ENCODE data around the gene OR2M5. TPM values are rescaled to one million over a fixed set of nuclear protein-coding genes. Genes with fewer than 3 reads are reported as not detected.

The OR2M5 gene
- total and polyA plus RNA-seq, 7 donors = not detected

DNA sequence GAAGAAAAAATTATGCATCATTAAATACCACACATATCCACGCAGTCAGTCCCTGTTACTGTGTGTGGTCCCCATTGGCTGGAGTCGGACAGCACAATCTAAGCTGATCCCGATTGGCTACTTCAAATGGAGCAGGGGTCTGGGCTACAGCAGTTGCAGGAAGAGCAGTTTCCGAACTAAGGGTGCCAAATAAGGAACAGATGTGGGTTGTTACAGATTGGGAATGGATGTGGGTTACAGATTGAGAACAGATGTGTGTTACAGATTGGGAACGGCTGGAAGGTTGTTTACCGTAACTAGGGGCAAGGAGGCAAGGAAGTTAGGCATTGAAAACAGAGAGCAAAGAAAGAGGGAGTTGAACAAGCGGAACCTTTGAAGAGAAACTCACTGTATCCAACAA, 30.1 kb upstream of the OR2M5 start:
- TF ChIP-seq, protein P1, sequence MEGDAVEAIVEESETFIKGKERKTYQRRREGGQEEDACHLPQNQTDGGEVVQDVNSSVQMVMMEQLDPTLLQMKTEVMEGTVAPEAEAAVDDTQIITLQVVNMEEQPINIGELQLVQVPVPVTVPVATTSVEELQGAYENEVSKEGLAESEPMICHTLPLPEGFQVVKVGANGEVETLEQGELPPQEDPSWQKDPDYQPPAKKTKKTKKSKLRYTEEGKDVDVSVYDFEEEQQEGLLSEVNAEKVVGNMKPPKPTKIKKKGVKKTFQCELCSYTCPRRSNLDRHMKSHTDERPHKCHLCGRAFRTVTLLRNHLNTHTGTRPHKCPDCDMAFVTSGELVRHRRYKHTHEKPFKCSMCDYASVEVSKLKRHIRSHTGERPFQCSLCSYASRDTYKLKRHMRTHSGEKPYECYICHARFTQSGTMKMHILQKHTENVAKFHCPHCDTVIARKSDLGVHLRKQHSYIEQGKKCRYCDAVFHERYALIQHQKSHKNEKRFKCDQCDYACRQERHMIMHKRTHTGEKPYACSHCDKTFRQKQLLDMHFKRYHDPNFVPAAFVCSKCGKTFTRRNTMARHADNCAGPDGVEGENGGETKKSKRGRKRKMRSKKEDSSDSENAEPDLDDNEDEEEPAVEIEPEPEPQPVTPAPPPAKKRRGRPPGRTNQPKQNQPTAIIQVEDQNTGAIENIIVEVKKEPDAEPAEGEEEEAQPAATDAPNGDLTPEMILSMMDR (IDR thresholded peaks at IDR 0.05) = no peak
- TF ChIP-seq POLR2A (IDR thresholded peaks at IDR 0.05) (no peak), EP300 (IDR thresholded peaks at IDR 0.05) (no peak), POLR2AphosphoS5 (IDR thresholded peaks at IDR 0.05) (no peak)
- Histone ChIP-seq H3K4me3 (no peak overlapping the region), H3K4me1 (no peaks in the 10 kb centered on the region), H3K36me3 (no peaks in the 10 kb centered on the region), H3K27ac (no peak overlapping the region), H3K27me3 (no peaks in the 10 kb centered on the region), H3K9me3 (peaks cover 7 to 18% (median 14%) of the 10 kb centered on the region in 4 donors)
- 85 to 86% methylated on average over 7 of the region's 7 CpGs for WGBS, 2 donors
- DNase-seq = no peak
- intact Hi-C loops (cut with DNase I) = no loop called here

DNA sequence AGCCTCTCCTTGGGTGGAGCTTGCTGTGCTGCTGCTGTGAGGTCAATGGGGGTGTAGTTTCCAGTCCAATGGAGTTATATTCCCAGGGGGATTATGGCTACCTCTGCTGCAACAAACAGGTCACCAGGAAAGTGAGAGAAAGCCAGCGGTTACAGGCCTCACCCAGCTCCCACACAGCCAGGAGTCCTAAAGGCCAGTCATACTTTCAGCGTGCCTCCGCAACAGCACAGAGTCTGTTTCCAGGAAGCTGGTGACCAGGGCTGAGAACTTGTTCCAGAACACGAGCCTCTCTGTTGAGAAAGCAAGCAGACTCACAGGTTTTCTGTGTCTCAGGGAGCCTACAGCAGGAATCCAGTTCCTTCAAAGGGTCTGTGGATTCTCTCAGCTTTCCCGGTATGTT, 17.3 kb upstream of the OR2M5 start:
- WGBS, 2 donors = 79 to 86% methylated on average over 5 of the region's 5 CpGs
- H3K4me3 ChIP-seq = no peak overlapping the region
- no peak for TF ChIP-seq POLR2AphosphoS5 (IDR thresholded peaks at IDR 0.05)
- no peak for TF ChIP-seq POLR2A (IDR thresholded peaks at IDR 0.05)
- TF ChIP-seq EP300 (IDR thresholded peaks at IDR 0.05) = no peak
- TF ChIP-seq, protein P1 (IDR thresholded peaks at IDR 0.05) = no peak
- no peaks in the 10 kb centered on the region for H3K9me3 ChIP-seq
- DNase-seq = no peak
- H3K27ac ChIP-seq = no peak overlapping the region
- no peaks in the 10 kb centered on the region for H3K4me1 ChIP-seq
- intact Hi-C loops (cut with DNase I) = no loop called here
- H3K27me3 ChIP-seq = no peaks in the 10 kb centered on the region
- H3K36me3 ChIP-seq = no peaks in the 10 kb centered on the region

DNA sequence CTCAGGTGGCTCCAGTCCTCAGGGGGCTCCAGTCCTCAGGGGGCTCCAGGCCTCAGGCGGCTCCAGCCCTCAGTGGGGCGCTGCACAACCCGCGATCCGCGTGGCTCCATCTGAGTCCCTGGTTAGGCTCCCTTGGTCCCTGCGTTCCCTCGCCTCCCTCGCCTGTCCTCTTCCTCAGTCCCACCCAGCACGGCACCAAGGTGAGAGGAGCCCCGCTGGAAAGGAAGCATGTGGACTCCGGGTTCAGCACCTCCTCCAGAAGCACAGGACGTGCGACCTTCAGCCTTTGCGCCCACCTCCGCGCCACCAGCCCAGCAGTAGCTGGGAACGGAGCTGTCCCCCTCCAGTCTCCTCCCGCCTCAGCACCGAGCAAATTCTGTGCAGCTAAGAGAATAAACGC, 8.1 kb upstream of the OR2M5 start:
- H3K4me3 ChIP-seq = no peak overlapping the region
- H3K27ac ChIP-seq = no peak overlapping the region
- TF ChIP-seq EP300 (IDR thresholded peaks at IDR 0.05) (no peak), POLR2A (IDR thresholded peaks at IDR 0.05) (no peak), POLR2AphosphoS5 (IDR thresholded peaks at IDR 0.05) (no peak)
- TF ChIP-seq, protein P1 (IDR thresholded peaks at IDR 0.05) = no peak
- H3K4me1 ChIP-seq = no peaks in the 10 kb centered on the region
- no peaks in the 10 kb centered on the region for H3K27me3 ChIP-seq
- 81 to 84% methylated on average over 21 of the region's 21 CpGs for WGBS, 2 donors
- intact Hi-C loops (cut with DNase I) = no loop called here
- DNase-seq = no peak
- no peaks in the 10 kb centered on the region for H3K36me3 ChIP-seq
- no peaks in the 10 kb centered on the region for H3K9me3 ChIP-seq

- intact Hi-C loops (cut with DNase I) = no loop called here
Measured at GRCh38 chr1:248140846-248141245, 4.1 kb upstream of the OR2M5 start.

More at GRCh38 chr1:248140846-248141245, 4.1 kb upstream of the OR2M5 start:
- Histone ChIP-seq H3K36me3 (no peaks in the 10 kb centered on the region), H3K27ac (no peak overlapping the region), H3K27me3 (no peaks in the 10 kb centered on the region), H3K4me1 (no peaks in the 10 kb centered on the region), H3K9me3 (no peaks in the 10 kb centered on the region), H3K4me3 (no peak overlapping the region)
- TF ChIP-seq POLR2A (IDR thresholded peaks at IDR 0.05) (no peak), POLR2AphosphoS5 (IDR thresholded peaks at IDR 0.05) (no peak), EP300 (IDR thresholded peaks at IDR 0.05) (no peak)
- TF ChIP-seq, protein P1 (IDR thresholded peaks at IDR 0.05) = no peak
- no peak for DNase-seq
- 67 to 88% methylated on average over 1 of the region's 1 CpG for WGBS, 2 donors
